ENCODE results near the gene KDM5C. TPM values are rescaled to one million over a fixed set of nuclear protein-coding genes. Genes with fewer than 3 reads are reported as not detected.

KDM5C gene
- total and polyA plus RNA-seq, 2 of the 8 experiments (the other 6 are each of a cell fraction or from before 2014, with no cell fraction given): 42.4 to 82.2 TPM

DNA sequence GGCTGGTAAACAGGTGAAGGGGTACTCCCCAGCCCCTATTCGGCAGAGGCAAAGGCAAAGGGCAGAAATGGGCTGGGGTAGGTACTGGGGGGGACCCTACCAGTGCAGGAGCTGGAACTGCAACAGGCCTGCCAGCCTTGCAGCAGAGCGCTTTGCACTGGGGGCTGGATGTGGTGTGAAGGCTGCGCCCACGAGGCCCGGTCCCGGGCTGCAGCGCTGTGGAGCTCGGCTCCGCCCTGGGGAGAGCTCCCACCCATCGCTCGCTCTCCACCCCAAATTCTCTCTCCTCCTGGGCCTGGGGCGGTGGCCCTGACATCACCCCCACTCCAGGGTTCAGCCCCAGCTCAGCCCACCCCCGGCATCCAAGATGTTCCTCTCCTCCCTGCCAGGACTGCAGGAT is 32.2 kb upstream of the KDM5C start:
- Histone ChIP-seq H3K23me2 (ENCODE audit: low read depth, low read length) (no peaks in the 10 kb centered on the region), H4K8ac (ENCODE audit: extremely low read depth, insufficient read depth, low read length) (no peak overlapping the region), H3K23ac (ENCODE audit: insufficient read length) (no peak overlapping the region), H2BK15ac (ENCODE audit: low read length) (no peak overlapping the region), H4K5ac (ENCODE audit: insufficient read length, low read depth, low read length) (no peak overlapping the region), H3K14ac (ENCODE audit: insufficient read length) (no peak overlapping the region), H4K20me1 (replicated peaks in 1 of 2; ENCODE audit: control insufficient read depth in 1 of 2, insufficient read depth in 2 of 2, low read length in 2 of 2) (peaks cover 0 to 1% of the 10 kb centered on the region in 2 experiments), H2BK5ac (ENCODE audit: low read depth, low read length) (0 out of 2 replicates have a peak overlapping the region, but pooled peaks have one; percentile 35), H3K9ac (replicated peaks in 1 of 4; ENCODE audit: extremely low read depth in 1 of 4, low read depth in 3 of 4, low read length in 3 of 4) (no peak overlapping the region), H3K4me1 (replicated peaks in 1 of 4; ENCODE audit: control insufficient read depth in 3 of 4, insufficient read depth in 4 of 4, low read length in 3 of 4) (peaks cover 0 to 11% (median 4%) of the 10 kb centered on the region in 4 experiments; a peak in 5 of 7 replicates), H4K91ac (replicated peaks; ENCODE audit: insufficient read length, low read length) (no peak overlapping the region), H3K4me3 (ENCODE audit: extremely low read depth in 1 of 4, insufficient read depth in 2 of 4, low read depth in 3 of 4, low read length in 4 of 4) (peak overlapping the region in 1 of 4 experiments; percentile 45; a peak in 1 of 8 replicates), H3K79me1 (ENCODE audit: low read depth, low read length) (no peaks in the 10 kb centered on the region), H3K18ac (ENCODE audit: extremely low read depth, low read length) (no peak overlapping the region), H2BK20ac (ENCODE audit: low read length) (no peak overlapping the region), H2BK120ac (replicated peaks; ENCODE audit: low read depth, low read length) (no peak overlapping the region), H3K4ac (replicated peaks; ENCODE audit: insufficient read length, low read depth, low read length) (no peak overlapping the region), H2AK5ac (ENCODE audit: low read depth, low read length) (no peak overlapping the region), H3K27ac (ENCODE audit: low read depth, low read length) (no peak overlapping the region), H3K27me3 (replicated peaks in 1 of 4; ENCODE audit: control insufficient read depth in 3 of 4, extremely low read depth in 1 of 4, insufficient read depth in 3 of 4, low read length in 3 of 4) (no peaks in the 10 kb centered on the region), H3K9me3 (ENCODE audit: insufficient read depth in 2 of 2, low read depth in 1 of 2, low read length in 1 of 2) (no peaks in the 10 kb centered on the region), H3K36me3 (ENCODE audit: control insufficient read depth in 2 of 4, insufficient read depth in 4 of 4, low read length in 3 of 4) (no peaks in the 10 kb centered on the region), H3K4me2 (ENCODE audit: insufficient read depth in 1 of 2, low read depth in 2 of 2, low read length in 2 of 2) (peak overlapping the region; percentile 50 to 53; a peak in 2 of 4 replicates), H2BK12ac (ENCODE audit: low read depth, low read length) (no peak overlapping the region), H2AFZ (ENCODE audit: low read length) (no peak overlapping the region), H3K56ac (replicated peaks; ENCODE audit: insufficient read length, low read depth, low read length) (no peak overlapping the region), H3K79me2 (ENCODE audit: control insufficient read depth in 1 of 2, insufficient read depth in 2 of 2, low read length in 2 of 2) (no peaks in the 10 kb centered on the region)
- no peak for DNase-seq (ENCODE audit: low read depth in 1 of 2, low spot score in 2 of 2)
- ChIA-PET CTCF (ENCODE audit: partially characterized antibody) (interaction anchor here (0.6 to 2.5 kb wide), 7 partner anchors 10 to 73 kb away, joined by 3 to 12 read pairs (median 4); no protein-coding TSS in a partner anchor), POLR2A (ENCODE audit: partially characterized antibody) (no interaction called here)
- WGBS, 2 experiments (ENCODE audit: extremely low coverage in 1 of 2, insufficient coverage in 1 of 2, insufficient read length in 1 of 2, insufficient replicate concordance in 2 of 2, low coverage in 1 of 2, low lambda C conversion rate in 2 of 2, missing lambda C conversion rate in 1 of 2): 92% methylated on average over 7 of the region's 13 CpGs; no CpG with 5 or more reads in 1 of the 2 experiments
- FAIRE-seq: no peak
- no peak for TF ChIP-seq NRF1 (IDR thresholded peaks at IDR 0.05; ENCODE audit: low read depth, low read length)
- TF ChIP-seq EZH2 (IDR thresholded peaks at IDR 0.05; ENCODE audit: low read depth, low read length, severe bottlenecking): no peak
- TF ChIP-seq PHF8 (conservative IDR thresholded peaks at IDR 0.05; ENCODE audit: low read depth, low read length): no peak
- no peak for TF ChIP-seq TAF7 (optimal IDR thresholded peaks at IDR 0.05; ENCODE audit: borderline replicate concordance, low read depth, low read length)

Measured in H1 (cell line).